Activated T-helper 2 cell treated with anti-CD3 and anti-CD28 coated beads, Interferon-gamma antibody, Interleukin-2, Interleukin-4, amounts not matched to agents 10 μg/mL and 5 μg/mL and 100 μg/mL, durations not matched to agents 14 hours and 24 hours and 36 hours (primary cell): ENCODE measurements around the gene MRPL22. TPM values are rescaled to one million over a fixed set of nuclear protein-coding genes. Genes with fewer than 3 reads are reported as not detected.
"Not testable (repeated sequence)": the region's sequence is repeated elsewhere in the genome, so short reads cannot be mapped to it uniquely, and the experiment has no call there.

ENCODE experiments used
- DNase-seq: peaks from one replicate; pipeline ENCODE4 v3.0.0; 2021; ENCODE audit warnings: low spot score
- H3K27ac Mint-ChIP-seq: one replicate; pipeline ENCODE4 v1.8.0; 2021; ENCODE audit warnings: mixed read lengths
- H3K27me3 Mint-ChIP-seq: one replicate; pipeline ENCODE4 v1.8.0; 2021; ENCODE audit warnings: low read depth, mixed read lengths
- H3K36me3 Mint-ChIP-seq: one replicate; pipeline ENCODE4 v1.8.0; 2021; ENCODE audit warnings: low read depth, mixed read lengths
- H3K4me1 Mint-ChIP-seq: one replicate; pipeline ENCODE4 v1.8.0; 2021; ENCODE audit warnings: low read depth, mixed read lengths
- H3K4me3 Mint-ChIP-seq: one replicate; pipeline ENCODE4 v1.8.0; 2021; ENCODE audit warnings: low read depth, mild to moderate bottlenecking, moderate library complexity, mixed read lengths
- H3K9me3 Mint-ChIP-seq: one replicate; pipeline ENCODE4 v1.8.0; 2021; ENCODE audit warnings: mixed read lengths
- intact Hi-C: fragments of 100-400 bp; cut with micrococcal nuclease; formaldehyde crosslinking; loops from one replicate; pipeline ENCODE4 v1.15.1; 2023
- total RNA-seq: library from RNA; stranded (reverse); gene quantifications from 2 replicates; pipeline ENCODE4 v1.2.3, GENCODE V29; 2022

The MRPL22 gene
- total RNA-seq, 1 donor from 2014 or later = 79.2 TPM

DNA sequence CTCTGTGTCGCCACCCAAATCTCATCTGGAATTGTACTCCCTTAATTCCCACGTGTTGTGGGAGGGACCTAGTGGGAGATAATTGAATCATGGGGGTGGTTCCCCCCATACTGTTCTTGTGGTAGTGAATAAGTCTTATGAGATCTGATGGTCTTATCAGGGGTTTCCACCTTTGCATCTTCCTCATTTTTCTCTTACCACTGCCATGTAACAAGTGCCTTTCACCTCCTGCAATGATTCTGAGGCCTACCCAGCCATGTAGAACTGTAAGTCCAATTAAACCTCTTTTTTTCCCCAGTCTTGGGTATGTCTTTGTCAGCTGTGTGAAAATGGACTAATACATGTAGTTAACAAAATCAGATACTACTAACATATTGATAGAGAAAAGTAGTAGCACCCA lies 37.4 kb downstream of the MRPL22 start:
- H3K36me3 Mint-ChIP-seq, DNase-seq, H3K9me3 Mint-ChIP-seq, H3K4me3 Mint-ChIP-seq, H3K27ac Mint-ChIP-seq, H3K27me3 Mint-ChIP-seq, intact Hi-C loops, H3K4me1 Mint-ChIP-seq: not testable (repeated sequence)

GRCh38 chr5:154984946-154985516 lies 44.2 kb downstream of the MRPL22 start:
- no peak overlapping the region for H3K27ac Mint-ChIP-seq
- no peaks in the 10 kb centered on the region for H3K9me3 Mint-ChIP-seq
- intact Hi-C loops = no loop called here
- peaks cover 18% of the 10 kb centered on the region for H3K27me3 Mint-ChIP-seq
- no peaks in the 10 kb centered on the region for H3K36me3 Mint-ChIP-seq
- no peak overlapping the region for H3K4me3 Mint-ChIP-seq
- H3K4me1 Mint-ChIP-seq = no peaks in the 10 kb centered on the region
- no peak for DNase-seq

- H3K27me3 Mint-ChIP-seq = peaks cover 18% of the 10 kb centered on the region
- no peak overlapping the region for H3K4me3 Mint-ChIP-seq
- intact Hi-C loops = no loop called here
Observed at GRCh38 chr5:154986151-154986550, 45.3 kb downstream of the MRPL22 start.

GRCh38 chr5:154989626-154990025 lies 48.8 kb downstream of the MRPL22 start:
- Mint-ChIP-seq H3K4me1 (no peaks in the 10 kb centered on the region), H3K36me3 (no peaks in the 10 kb centered on the region), H3K4me3 (no peak overlapping the region), H3K9me3 (no peaks in the 10 kb centered on the region), H3K27ac (no peak overlapping the region), H3K27me3 (peaks cover 10% of the 10 kb centered on the region)
- intact Hi-C loops = no loop called here
- no peak for DNase-seq

More at GRCh38 chr5:154986151-154986550, 45.3 kb downstream of the MRPL22 start:
- Mint-ChIP-seq H3K36me3 (no peaks in the 10 kb centered on the region), H3K9me3 (no peaks in the 10 kb centered on the region), H3K27ac (no peak overlapping the region), H3K4me1 (no peaks in the 10 kb centered on the region)
- no peak for DNase-seq

DNA sequence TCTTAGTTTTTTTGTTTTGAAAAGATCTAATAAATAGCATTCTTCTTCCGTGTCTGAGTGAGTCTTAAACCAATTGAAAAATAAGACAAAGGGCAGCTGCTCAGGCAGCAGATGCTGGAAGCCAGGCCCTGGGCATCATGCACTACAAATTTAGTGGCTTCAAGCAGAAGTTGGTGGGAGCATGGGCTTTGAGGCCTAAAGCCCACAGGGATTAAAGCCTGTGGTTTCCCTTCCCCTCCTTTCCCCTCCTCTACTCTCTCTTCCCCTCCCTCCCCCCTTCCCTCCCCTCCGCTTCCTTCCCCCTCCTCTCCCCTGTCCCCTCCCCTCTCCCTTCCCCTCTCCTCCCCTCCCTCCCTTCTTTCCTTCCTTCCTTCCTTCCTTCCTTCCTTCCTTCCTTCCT lies 52.6 kb downstream of the MRPL22 start:
- Mint-ChIP-seq H3K36me3 (no peaks in the 10 kb centered on the region), H3K4me1 (no peaks in the 10 kb centered on the region), H3K27ac (no peak overlapping the region), H3K27me3 (peaks cover 13% of the 10 kb centered on the region), H3K4me3 (no peak overlapping the region), H3K9me3 (no peaks in the 10 kb centered on the region)
- DNase-seq = no peak
- intact Hi-C loops = no loop called here

DNA sequence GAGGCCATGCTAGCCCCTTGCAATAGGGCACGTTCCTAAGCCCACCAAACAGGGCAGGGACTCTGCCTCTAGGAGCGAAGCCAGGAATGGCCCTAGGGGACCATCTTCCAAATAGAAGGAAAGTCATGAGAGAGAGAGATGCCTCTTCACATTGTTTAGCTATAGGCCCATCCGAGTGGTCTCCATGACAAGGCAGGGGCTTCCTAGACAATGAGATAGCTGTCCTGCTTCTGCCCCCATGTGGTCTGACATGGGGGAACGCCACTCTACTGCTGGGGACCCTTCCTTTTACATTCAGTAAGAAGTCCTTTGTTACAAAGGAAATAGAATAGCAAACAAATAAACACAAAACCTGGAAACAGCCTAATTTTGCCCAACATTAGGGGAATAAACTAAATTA lies 54.8 kb downstream of the MRPL22 start:
- intact Hi-C loops = no loop called here
- no peak overlapping the region for H3K27ac Mint-ChIP-seq
- no peaks in the 10 kb centered on the region for H3K9me3 Mint-ChIP-seq
- no peak overlapping the region for H3K4me3 Mint-ChIP-seq
- H3K36me3 Mint-ChIP-seq = no peaks in the 10 kb centered on the region
- no peak for DNase-seq
- H3K27me3 Mint-ChIP-seq = peaks cover 21% of the 10 kb centered on the region
- H3K4me1 Mint-ChIP-seq = no peaks in the 10 kb centered on the region

DNA sequence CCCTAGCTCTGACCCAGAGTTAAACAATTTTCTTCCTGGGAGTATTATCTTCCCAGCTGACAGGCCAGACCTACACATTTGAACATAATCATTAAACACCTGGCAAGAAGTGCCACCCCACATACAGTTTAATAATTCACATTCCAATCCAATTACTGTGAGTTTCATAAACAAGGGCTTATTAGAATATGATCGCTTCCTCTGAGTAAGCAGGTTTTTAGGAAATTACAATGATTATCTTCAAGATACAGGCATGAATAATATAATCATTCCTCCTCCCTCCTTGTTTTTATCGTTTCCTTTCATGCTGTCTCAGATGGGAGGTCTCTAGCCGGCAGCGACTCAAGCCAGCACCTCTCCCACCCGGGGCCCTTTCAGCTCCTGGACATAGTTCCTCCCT lies 56.9 kb downstream of the MRPL22 start:
- DNase-seq = no peak
- Mint-ChIP-seq H3K27me3 (peaks cover 21% of the 10 kb centered on the region), H3K4me3 (no peak overlapping the region), H3K4me1 (no peaks in the 10 kb centered on the region), H3K9me3 (no peaks in the 10 kb centered on the region), H3K27ac (no peak overlapping the region), H3K36me3 (no peaks in the 10 kb centered on the region)
- intact Hi-C loops = no loop called here

DNA sequence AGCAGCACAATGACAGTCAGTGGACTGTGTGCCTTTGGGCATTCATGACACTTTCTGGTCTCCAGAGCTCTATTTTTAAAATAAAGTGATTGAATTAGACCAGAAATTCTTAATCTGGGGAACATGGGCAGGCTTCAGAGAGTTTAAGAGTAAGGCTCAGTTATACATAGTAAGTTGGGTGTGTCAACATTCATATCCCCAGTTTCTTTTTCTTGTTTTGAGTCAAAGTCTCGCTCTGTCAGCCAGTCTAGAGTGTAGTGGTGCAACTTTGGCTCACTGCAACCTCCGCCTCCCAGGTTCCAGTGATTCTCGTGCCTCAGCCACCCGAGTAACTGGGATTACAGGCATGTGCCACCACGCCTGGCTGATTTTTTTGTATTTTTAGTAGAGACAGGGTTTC lies 59.0 kb downstream of the MRPL22 start:
- Mint-ChIP-seq H3K4me1 (no peaks in the 10 kb centered on the region), H3K4me3 (no peak overlapping the region), H3K27ac (no peak overlapping the region), H3K36me3 (no peaks in the 10 kb centered on the region), H3K9me3 (no peaks in the 10 kb centered on the region), H3K27me3 (peaks cover 21% of the 10 kb centered on the region)
- intact Hi-C loops = no loop called here
- DNase-seq = no peak

GRCh38 chr5:155001523-155001922 lies 60.6 kb downstream of the MRPL22 start:
- Mint-ChIP-seq H3K4me3 (no peak overlapping the region), H3K9me3 (no peaks in the 10 kb centered on the region), H3K27ac (no peak overlapping the region), H3K27me3 (peaks cover 21% of the 10 kb centered on the region), H3K36me3 (no peaks in the 10 kb centered on the region), H3K4me1 (no peaks in the 10 kb centered on the region)
- DNase-seq = no peak
- intact Hi-C loops = no loop called here

DNA sequence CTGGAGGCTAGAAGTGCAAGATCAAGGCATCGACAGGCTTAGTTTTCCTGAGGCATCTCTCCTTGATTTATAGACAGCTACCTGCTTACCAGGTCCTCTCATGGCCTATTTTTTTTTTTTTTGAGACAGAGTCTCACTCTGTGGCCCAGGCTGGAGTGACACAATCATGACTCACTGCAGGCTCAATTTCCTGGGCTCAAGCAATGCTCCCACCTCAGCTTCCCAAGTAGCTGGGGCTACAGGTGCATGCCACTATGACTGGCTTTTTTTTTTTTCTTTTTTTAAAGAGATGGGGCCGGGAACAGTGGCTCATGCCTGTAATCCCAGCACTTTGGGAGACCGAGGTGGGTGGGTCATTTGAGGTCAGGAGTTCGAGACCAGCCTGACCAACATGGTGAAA lies 61.8 kb downstream of the MRPL22 start:
- DNase-seq, H3K27ac Mint-ChIP-seq, H3K9me3 Mint-ChIP-seq, intact Hi-C loops, H3K4me1 Mint-ChIP-seq, H3K4me3 Mint-ChIP-seq, H3K36me3 Mint-ChIP-seq: not testable (repeated sequence)
- peaks cover 15% of the 10 kb centered on the region for H3K27me3 Mint-ChIP-seq

- Mint-ChIP-seq H3K9me3 (no peaks in the 10 kb centered on the region), H3K36me3 (no peaks in the 10 kb centered on the region), H3K4me3 (no peak overlapping the region), H3K4me1 (no peaks in the 10 kb centered on the region), H3K27ac (no peak overlapping the region), H3K27me3 (peaks cover 4% of the 10 kb centered on the region)
- DNase-seq = no peak
- intact Hi-C loops = no loop called here
Observed at GRCh38 chr5:155004138-155004744, 63.4 kb downstream of the MRPL22 start.

DNA sequence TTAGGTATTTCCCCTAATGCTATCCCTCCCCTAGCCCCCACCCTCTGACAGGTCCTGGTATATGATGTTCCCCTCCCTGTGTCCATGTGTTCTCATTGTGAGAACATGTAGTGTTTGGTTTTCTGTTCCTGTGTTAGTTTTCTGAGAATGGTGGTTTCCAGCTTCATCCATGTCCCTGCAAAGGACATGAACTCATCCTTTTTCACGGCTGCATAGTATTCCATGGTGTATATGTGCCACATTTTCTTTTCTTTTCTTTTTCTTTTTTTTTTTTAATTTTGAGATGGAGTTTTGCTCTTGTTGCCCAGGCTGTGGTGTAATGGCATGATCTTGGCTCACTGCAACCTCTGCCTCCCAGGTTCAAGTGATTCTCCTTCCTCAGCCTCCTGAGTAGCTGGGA lies 65.4 kb downstream of the MRPL22 start:
- H3K4me3 Mint-ChIP-seq, H3K36me3 Mint-ChIP-seq, intact Hi-C loops, H3K27ac Mint-ChIP-seq, DNase-seq, H3K4me1 Mint-ChIP-seq, H3K27me3 Mint-ChIP-seq, H3K9me3 Mint-ChIP-seq: not testable (repeated sequence)

- intact Hi-C loops = no loop called here
- no peak for DNase-seq
- no peaks in the 10 kb centered on the region for H3K9me3 Mint-ChIP-seq
- H3K27me3 Mint-ChIP-seq = peaks cover 17% of the 10 kb centered on the region
- no peaks in the 10 kb centered on the region for H3K36me3 Mint-ChIP-seq
- H3K27ac Mint-ChIP-seq = no peak overlapping the region
- H3K4me3 Mint-ChIP-seq = no peak overlapping the region
- no peaks in the 10 kb centered on the region for H3K4me1 Mint-ChIP-seq
Observed at GRCh38 chr5:155008669-155009068, 67.8 kb downstream of the MRPL22 start.

- Mint-ChIP-seq H3K27me3 (peaks cover 17% of the 10 kb centered on the region), H3K36me3 (no peaks in the 10 kb centered on the region), H3K27ac (no peak overlapping the region), H3K4me1 (peaks cover 8% of the 10 kb centered on the region), H3K4me3 (no peak overlapping the region), H3K9me3 (no peaks in the 10 kb centered on the region)
- intact Hi-C loops = no loop called here
- no peak for DNase-seq
Observed at GRCh38 chr5:155010881-155011280, 70.0 kb downstream of the MRPL22 start.
